Loucy (cell line): Measurements from ENCODE around the gene ABCC9.

Experiments used
- H2AFZ ChIP-seq: fragments of 200-600 bp; sonication (generic); 2 replicates; pipeline ENCODE4 v1.6.0; 2016; ENCODE audit warnings: antibody characterized with exemption, mild to moderate bottlenecking, low read length, moderate library complexity
- H3F3A ChIP-seq: fragments of 200-600 bp; 2 replicates; pipeline ENCODE4 v1.6.0; 2016; ENCODE audit warnings: antibody characterized with exemption, low read depth, mild to moderate bottlenecking
- H3K27me3 ChIP-seq: fragments of 200-600 bp; sonication (generic); 2 replicates; pipeline ENCODE4 v1.6.1; 2014; ENCODE audit warnings: low read length, mild to moderate bottlenecking; ENCODE audit not compliant: insufficient read depth, poor library complexity, severe bottlenecking
- H3K36me3 ChIP-seq: fragments of 200-600 bp; sonication (generic); 2 replicates; pipeline ENCODE4 v1.6.1; 2016; ENCODE audit warnings: low read length; ENCODE audit not compliant: insufficient read depth
- H3K4me1 ChIP-seq: fragments of 200-600 bp; sonication (generic); 2 replicates; pipeline ENCODE4 v1.5.1; 2014; ENCODE audit warnings: low read length, mild to moderate bottlenecking; ENCODE audit not compliant: insufficient read depth, poor library complexity, severe bottlenecking
- H3K4me2 ChIP-seq: fragments of 200-600 bp; sonication (generic); 2 replicates; pipeline ENCODE4 v1.6.0; 2014; ENCODE audit warnings: antibody characterized with exemption, low read length, low read depth, mild to moderate bottlenecking; ENCODE audit not compliant: poor library complexity, severe bottlenecking
- H3K4me3 ChIP-seq: fragments of 200-600 bp; sonication (generic); 2 replicates; pipeline ENCODE4 v1.5.1; 2014; ENCODE audit warnings: low read length, mild to moderate bottlenecking, mixed read lengths; ENCODE audit not compliant: poor library complexity, severe bottlenecking
- H3K79me2 ChIP-seq: fragments of 200-600 bp; sonication (generic); 2 replicates; pipeline ENCODE4 v1.6.1; 2014; ENCODE audit warnings: low read length; ENCODE audit not compliant: insufficient read depth
- H3K9ac ChIP-seq: fragments of 200-600 bp; sonication (generic); 2 replicates; pipeline ENCODE4 v1.6.0; 2014; ENCODE audit warnings: mild to moderate bottlenecking, low read depth, low read length, moderate library complexity; ENCODE audit not compliant: poor library complexity, severe bottlenecking
- H3K9me2 ChIP-seq: fragments of 200-600 bp; sonication (generic); replicated peaks from 2 replicates; pipeline ENCODE4 v1.6.1; 2016; ENCODE audit warnings: low read depth, low read length, mixed read lengths
- H3K9me3 ChIP-seq: fragments of 200-600 bp; sonication (generic); 2 replicates; pipeline ENCODE4 v1.6.1; 2014; ENCODE audit warnings: mild to moderate bottlenecking, antibody characterized with exemption, low read length, low read depth; ENCODE audit not compliant: insufficient read depth
- H4K20me1 ChIP-seq: fragments of 200-600 bp; sonication (generic); 2 replicates; pipeline ENCODE4 v1.6.0; 2014; ENCODE audit warnings: antibody characterized with exemption, low read length, mild to moderate bottlenecking; ENCODE audit not compliant: insufficient read depth, poor library complexity, severe bottlenecking
- EZH2phosphoT487 ChIP-seq: fragments of 200-600 bp; IDR thresholded peaks from 2 replicates; pipeline ENCODE4 v1.6.1; 2018; ENCODE audit warnings: antibody characterized with exemption, mild to moderate bottlenecking, moderate library complexity, borderline replicate concordance
- TF ChIP-seq, protein P1 (sequence below): fragments of 200-600 bp; sonication (generic); conservative IDR thresholded peaks from 2 replicates; pipeline ENCODE4 v1.5.1; 2014; ENCODE audit warnings: mild to moderate bottlenecking, antibody characterized with exemption, low read length

ABCC9 gene

GRCh38 chr12:21893924-21894323 lies 47.3 kb downstream of the ABCC9 start:
- no peak overlapping the region for H3K4me3 ChIP-seq
- no peaks in the 10 kb centered on the region for H3K9me3 ChIP-seq
- H3K4me2 ChIP-seq = no peak overlapping the region
- H3K4me1 ChIP-seq = no peaks in the 10 kb centered on the region
- H3K36me3 ChIP-seq = no peaks in the 10 kb centered on the region
- no peak for TF ChIP-seq EZH2phosphoT487
- TF ChIP-seq, protein P1, sequence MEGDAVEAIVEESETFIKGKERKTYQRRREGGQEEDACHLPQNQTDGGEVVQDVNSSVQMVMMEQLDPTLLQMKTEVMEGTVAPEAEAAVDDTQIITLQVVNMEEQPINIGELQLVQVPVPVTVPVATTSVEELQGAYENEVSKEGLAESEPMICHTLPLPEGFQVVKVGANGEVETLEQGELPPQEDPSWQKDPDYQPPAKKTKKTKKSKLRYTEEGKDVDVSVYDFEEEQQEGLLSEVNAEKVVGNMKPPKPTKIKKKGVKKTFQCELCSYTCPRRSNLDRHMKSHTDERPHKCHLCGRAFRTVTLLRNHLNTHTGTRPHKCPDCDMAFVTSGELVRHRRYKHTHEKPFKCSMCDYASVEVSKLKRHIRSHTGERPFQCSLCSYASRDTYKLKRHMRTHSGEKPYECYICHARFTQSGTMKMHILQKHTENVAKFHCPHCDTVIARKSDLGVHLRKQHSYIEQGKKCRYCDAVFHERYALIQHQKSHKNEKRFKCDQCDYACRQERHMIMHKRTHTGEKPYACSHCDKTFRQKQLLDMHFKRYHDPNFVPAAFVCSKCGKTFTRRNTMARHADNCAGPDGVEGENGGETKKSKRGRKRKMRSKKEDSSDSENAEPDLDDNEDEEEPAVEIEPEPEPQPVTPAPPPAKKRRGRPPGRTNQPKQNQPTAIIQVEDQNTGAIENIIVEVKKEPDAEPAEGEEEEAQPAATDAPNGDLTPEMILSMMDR = no peak
- H3K9me2 ChIP-seq = no peaks in the 10 kb centered on the region
- H3K27me3 ChIP-seq = no peaks in the 10 kb centered on the region
- no peak overlapping the region for H3K9ac ChIP-seq
- H2AFZ ChIP-seq = no peak overlapping the region
- H3F3A ChIP-seq = no peaks in the 10 kb centered on the region
- H3K79me2 ChIP-seq = no peaks in the 10 kb centered on the region
- no peaks in the 10 kb centered on the region for H4K20me1 ChIP-seq

DNA sequence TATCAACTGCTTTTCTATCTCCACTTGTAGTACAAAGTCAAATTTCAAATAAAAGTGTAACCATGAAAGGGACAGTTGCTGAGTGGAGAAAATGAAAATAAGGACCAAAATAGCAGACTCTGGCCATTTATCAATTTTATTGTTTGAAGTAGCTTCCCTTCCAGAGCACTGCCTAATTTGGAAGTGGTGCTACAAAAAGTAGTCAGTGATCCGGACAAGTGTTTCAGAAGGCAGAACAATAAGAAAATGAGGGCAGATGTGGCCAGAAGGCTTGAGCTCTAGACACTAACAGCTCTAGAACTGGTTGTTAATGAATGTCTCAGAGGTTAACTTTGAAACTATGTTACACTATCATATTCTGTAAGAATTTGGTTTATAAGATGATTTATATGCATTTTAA lies 48.9 kb downstream of the ABCC9 start:
- H3K36me3 ChIP-seq = no peaks in the 10 kb centered on the region
- TF ChIP-seq, protein P1 = no peak
- TF ChIP-seq EZH2phosphoT487 = no peak
- no peaks in the 10 kb centered on the region for H3K9me2 ChIP-seq
- H3F3A ChIP-seq = no peaks in the 10 kb centered on the region
- no peak overlapping the region for H3K4me3 ChIP-seq
- H3K9ac ChIP-seq = no peak overlapping the region
- no peaks in the 10 kb centered on the region for H3K4me1 ChIP-seq
- no peak overlapping the region for H3K4me2 ChIP-seq
- H3K27me3 ChIP-seq = no peaks in the 10 kb centered on the region
- H3K79me2 ChIP-seq = no peaks in the 10 kb centered on the region
- no peaks in the 10 kb centered on the region for H3K9me3 ChIP-seq
- no peak overlapping the region for H2AFZ ChIP-seq
- H4K20me1 ChIP-seq = no peaks in the 10 kb centered on the region

GRCh38 chr12:21891751-21892217 lies 49.4 kb downstream of the ABCC9 start:
- no peak overlapping the region for H2AFZ ChIP-seq
- H3K9me2 ChIP-seq = no peaks in the 10 kb centered on the region
- H3K4me2 ChIP-seq = no peak overlapping the region
- no peaks in the 10 kb centered on the region for H3K36me3 ChIP-seq
- H3F3A ChIP-seq = no peaks in the 10 kb centered on the region
- no peaks in the 10 kb centered on the region for H3K4me1 ChIP-seq
- no peaks in the 10 kb centered on the region for H3K79me2 ChIP-seq
- TF ChIP-seq, protein P1 = no peak
- TF ChIP-seq EZH2phosphoT487 = no peak
- no peaks in the 10 kb centered on the region for H4K20me1 ChIP-seq
- no peaks in the 10 kb centered on the region for H3K9me3 ChIP-seq
- no peak overlapping the region for H3K9ac ChIP-seq
- no peaks in the 10 kb centered on the region for H3K27me3 ChIP-seq
- no peak overlapping the region for H3K4me3 ChIP-seq
